Measurements from ENCODE around the gene FBXW7.

Gene FBXW7

GRCh38 chr4:152512483-152512882, 23.4 kb downstream of the FBXW7 start:
- Histone ChIP-seq H3K9me3 (ENCODE audit: severe bottlenecking) (no peaks in the 10 kb centered on the region), H3K36me3 (ENCODE audit: low read depth) (no peaks in the 10 kb centered on the region), H3K4me3 (ENCODE audit: severe bottlenecking) (no peak overlapping the region), H3K4me1 (ENCODE audit: insufficient read depth, poor library complexity, severe bottlenecking) (peaks cover 30% of the 10 kb centered on the region), H3K27me3 (ENCODE audit: insufficient read depth, poor library complexity, severe bottlenecking) (no peaks in the 10 kb centered on the region), H3K27ac (ENCODE audit: poor library complexity, severe bottlenecking) (no peak overlapping the region)
- no peak for ATAC-seq (ENCODE audit: low read depth)
- no peak for TF ChIP-seq CTCF (IDR thresholded peaks at IDR 0.05; ENCODE audit: poor library complexity, severe bottlenecking)
- no peak for DNase-seq (ENCODE audit: low spot score)

GRCh38 chr4:152510349-152511147, 25.3 kb downstream of the FBXW7 start:
- DNase-seq (ENCODE audit: low spot score), result no peak
- Histone ChIP-seq H3K4me3 (ENCODE audit: severe bottlenecking) (no peak overlapping the region), H3K27ac (ENCODE audit: poor library complexity, severe bottlenecking) (no peak overlapping the region), H3K36me3 (ENCODE audit: low read depth) (no peaks in the 10 kb centered on the region), H3K9me3 (ENCODE audit: severe bottlenecking) (no peaks in the 10 kb centered on the region), H3K4me1 (ENCODE audit: insufficient read depth, poor library complexity, severe bottlenecking) (peaks cover 20% of the 10 kb centered on the region), H3K27me3 (ENCODE audit: insufficient read depth, poor library complexity, severe bottlenecking) (no peaks in the 10 kb centered on the region)
- ATAC-seq (ENCODE audit: low read depth), result no peak
- TF ChIP-seq CTCF (IDR thresholded peaks at IDR 0.05; ENCODE audit: poor library complexity, severe bottlenecking), result no peak

GRCh38 chr4:152509595-152510225, 26.2 kb downstream of the FBXW7 start:
- no peak for TF ChIP-seq CTCF (IDR thresholded peaks at IDR 0.05; ENCODE audit: poor library complexity, severe bottlenecking)
- Histone ChIP-seq H3K9me3 (ENCODE audit: severe bottlenecking) (no peaks in the 10 kb centered on the region), H3K4me1 (ENCODE audit: insufficient read depth, poor library complexity, severe bottlenecking) (peaks cover 11% of the 10 kb centered on the region), H3K27me3 (ENCODE audit: insufficient read depth, poor library complexity, severe bottlenecking) (no peaks in the 10 kb centered on the region), H3K36me3 (ENCODE audit: low read depth) (no peaks in the 10 kb centered on the region), H3K27ac (ENCODE audit: poor library complexity, severe bottlenecking) (no peak overlapping the region), H3K4me3 (ENCODE audit: severe bottlenecking) (no peak overlapping the region)
- ATAC-seq (ENCODE audit: low read depth) (no peak), DNase-seq (ENCODE audit: low spot score) (no peak)

GRCh38 chr4:152508818-152509217, 27.1 kb downstream of the FBXW7 start:
- Histone ChIP-seq H3K9me3 (ENCODE audit: severe bottlenecking) (no peaks in the 10 kb centered on the region), H3K27ac (ENCODE audit: poor library complexity, severe bottlenecking) (no peak overlapping the region), H3K36me3 (ENCODE audit: low read depth) (no peaks in the 10 kb centered on the region; the same call in 1 of the 2 replicates), H3K4me3 (ENCODE audit: severe bottlenecking) (no peak overlapping the region), H3K4me1 (ENCODE audit: insufficient read depth, poor library complexity, severe bottlenecking) (peaks cover 3% of the 10 kb centered on the region), H3K27me3 (ENCODE audit: insufficient read depth, poor library complexity, severe bottlenecking) (no peaks in the 10 kb centered on the region)
- no peak for DNase-seq (ENCODE audit: low spot score)
- no peak for ATAC-seq (ENCODE audit: low read depth)
- TF ChIP-seq CTCF (IDR thresholded peaks at IDR 0.05; ENCODE audit: poor library complexity, severe bottlenecking), result no peak

GRCh38 chr4:152508386-152508785, 27.5 kb downstream of the FBXW7 start:
- no peak for TF ChIP-seq CTCF (IDR thresholded peaks at IDR 0.05; ENCODE audit: poor library complexity, severe bottlenecking)
- DNase-seq (ENCODE audit: low spot score) (no peak), ATAC-seq (ENCODE audit: low read depth) (no peak)
- H3K4me3 ChIP-seq (ENCODE audit: severe bottlenecking), result no peak overlapping the region
- no peaks in the 10 kb centered on the region; the same call in 1 of the 2 replicates for H3K36me3 ChIP-seq (ENCODE audit: low read depth)
- H3K27me3 ChIP-seq (ENCODE audit: insufficient read depth, poor library complexity, severe bottlenecking), result no peaks in the 10 kb centered on the region
- H3K27ac ChIP-seq (ENCODE audit: poor library complexity, severe bottlenecking), result no peak overlapping the region
- peaks cover 3% of the 10 kb centered on the region for H3K4me1 ChIP-seq (ENCODE audit: insufficient read depth, poor library complexity, severe bottlenecking)
- no peaks in the 10 kb centered on the region for H3K9me3 ChIP-seq (ENCODE audit: severe bottlenecking)

All from RWPE2 (cell line).